CD4-positive, alpha-beta T cell treated with Interleukin-6 for 4 hours (primary cell): Measurements from ENCODE around the gene EBNA1BP2.
"Not testable (repeated sequence)": the region's sequence is repeated elsewhere in the genome, so short reads cannot be mapped to it uniquely, and the experiment has no call there.

Source experiments
- DNase-seq: peaks from one replicate; pipeline ENCODE4 v3.0.0-alpha.2; 2020; ENCODE audit warnings: mixed read lengths

Gene EBNA1BP2

DNA sequence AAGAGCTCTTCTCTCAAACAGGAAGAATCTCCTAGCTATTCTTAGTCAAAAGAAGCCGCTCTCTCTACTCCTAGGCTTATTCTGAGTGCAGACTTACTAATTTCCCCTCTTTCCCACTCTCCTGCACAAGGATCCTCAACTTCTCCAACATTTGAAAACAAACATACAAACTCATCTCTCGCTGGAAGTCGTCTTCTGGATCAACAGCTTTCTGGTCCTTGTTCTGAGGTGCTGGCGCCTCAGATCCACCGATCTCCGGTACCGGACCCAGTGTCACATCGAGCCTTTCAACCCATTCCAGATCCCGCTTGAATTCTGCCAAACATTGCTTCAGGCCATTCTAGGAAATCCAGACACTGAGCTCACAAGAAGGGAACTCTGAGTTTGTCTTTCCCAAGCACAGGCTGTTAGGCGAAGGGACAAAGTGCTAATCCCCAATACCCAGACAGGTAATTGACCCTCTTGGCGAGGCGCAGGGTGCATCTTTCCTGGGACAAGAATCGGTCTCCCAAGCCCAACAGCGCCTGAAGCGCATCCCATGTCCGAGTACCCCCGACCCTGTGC is 696 bp downstream of the EBNA1BP2 start:
- DNase-seq: peak; percentile 4

DNA sequence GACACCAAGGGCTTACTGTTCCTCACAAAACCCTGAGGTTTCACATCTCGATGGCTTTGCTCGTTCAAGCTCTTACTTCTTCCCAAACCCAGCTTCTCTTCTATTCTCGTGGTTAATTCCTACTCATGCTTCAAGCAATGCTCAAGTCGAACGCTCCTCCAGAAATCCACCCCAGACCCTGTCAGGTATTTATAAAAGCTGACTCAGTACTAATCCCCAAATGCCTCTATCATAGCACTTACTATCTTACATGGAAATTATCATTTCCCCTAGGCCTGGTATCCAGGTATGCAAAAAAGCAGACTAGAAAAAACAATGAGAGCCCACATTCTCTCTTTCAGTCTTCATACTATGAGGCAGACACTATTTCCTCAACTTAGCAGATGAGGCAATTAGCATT is 6.3 kb downstream of the EBNA1BP2 start:
- no peak for DNase-seq

DNA sequence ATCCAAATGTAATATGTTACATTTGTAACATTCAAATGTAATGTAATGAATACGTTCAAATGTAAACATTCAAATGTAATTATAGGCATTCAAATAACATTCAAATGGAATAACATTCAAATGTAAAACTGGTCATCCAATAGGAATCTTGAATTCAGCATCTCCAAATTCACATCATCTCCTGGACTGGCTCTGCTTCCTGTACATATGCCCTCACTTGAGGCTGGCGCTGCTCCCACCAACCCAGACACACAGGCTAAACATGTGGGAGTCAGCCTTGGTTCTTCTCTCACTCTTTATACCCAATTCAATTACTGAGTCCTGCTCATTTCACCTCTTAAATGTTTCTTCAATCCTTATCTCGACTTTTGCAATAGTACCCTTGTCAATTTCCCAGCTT is 6.9 kb downstream of the EBNA1BP2 start:
- no peak for DNase-seq

DNA sequence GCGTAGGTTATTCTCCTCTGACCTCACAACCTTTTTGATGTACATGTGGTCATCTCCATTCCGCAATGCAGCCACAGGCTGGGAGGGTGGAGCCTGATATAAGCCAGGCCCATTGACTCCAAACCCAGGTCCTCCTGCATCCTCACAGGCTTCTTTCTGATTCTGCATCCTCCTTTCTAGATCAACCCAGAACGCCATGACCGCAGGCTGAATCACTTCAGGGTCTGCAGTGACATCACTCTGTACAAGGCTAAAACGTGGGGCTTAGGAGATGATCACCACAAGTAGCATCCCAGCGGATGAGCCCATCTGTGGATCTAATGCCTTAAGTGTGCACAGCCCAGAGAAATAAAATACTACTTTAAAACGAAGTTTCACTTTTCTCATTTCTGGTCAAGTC is 16.1 kb downstream of the EBNA1BP2 start:
- no peak for DNase-seq

DNA sequence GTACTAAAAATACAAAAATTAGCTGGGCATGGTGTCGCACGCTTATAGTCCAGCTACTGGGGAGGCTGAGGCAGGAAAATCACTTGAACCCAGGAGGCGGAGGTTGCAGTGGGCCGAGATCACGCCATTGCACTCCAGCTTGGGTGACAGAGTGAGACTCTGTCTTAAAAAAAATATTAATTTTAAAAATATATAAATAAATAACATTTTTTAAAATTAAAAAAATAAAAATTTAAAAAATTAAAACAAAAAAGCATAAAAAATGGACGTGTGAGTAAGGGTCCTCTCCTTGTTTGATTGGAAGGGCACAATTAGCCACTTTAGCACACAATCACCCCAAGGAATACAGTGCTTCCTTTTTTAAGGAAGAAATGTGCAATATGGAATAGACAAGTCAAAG is 18.6 kb downstream of the EBNA1BP2 start:
- no peak for DNase-seq

DNA sequence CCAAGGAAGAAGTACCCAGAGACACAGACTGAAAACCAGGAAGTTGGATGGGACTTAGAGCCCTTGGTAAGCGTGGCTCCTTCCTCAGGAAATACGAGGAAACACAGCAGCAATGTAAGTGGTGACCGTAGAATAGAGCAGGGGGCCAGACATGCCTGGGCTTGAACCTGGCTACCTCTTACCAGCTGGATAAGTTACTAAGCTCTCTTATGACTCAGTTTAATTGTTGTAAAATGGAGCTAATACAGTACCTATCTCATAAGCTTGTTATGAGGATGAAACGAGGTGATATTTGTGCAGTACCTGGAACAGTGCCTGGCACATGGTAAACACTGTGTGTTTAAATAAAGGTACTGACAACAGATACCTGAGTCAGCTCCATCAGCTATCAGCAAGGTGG is 19.2 kb downstream of the EBNA1BP2 start:
- DNase-seq: no peak

DNA sequence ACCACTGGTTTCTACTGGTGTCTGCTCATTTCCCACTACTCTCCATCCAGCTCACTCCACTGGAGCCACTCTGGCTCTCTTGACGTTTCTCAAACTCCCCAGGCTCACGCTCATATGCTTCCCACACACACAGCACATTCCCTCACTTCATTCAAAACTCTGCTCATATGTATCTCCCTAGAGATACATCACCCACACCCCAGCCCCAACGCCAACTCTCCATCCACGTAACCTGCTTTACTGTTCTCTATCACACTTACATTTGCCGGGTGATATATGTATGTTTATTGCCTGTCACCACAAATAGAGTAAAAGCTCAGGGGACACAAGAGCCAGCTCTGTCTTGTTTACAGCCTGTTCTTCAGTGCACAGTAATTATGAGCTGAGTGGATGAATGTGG is 22.2 kb downstream of the EBNA1BP2 start:
- DNase-seq: no peak

DNA sequence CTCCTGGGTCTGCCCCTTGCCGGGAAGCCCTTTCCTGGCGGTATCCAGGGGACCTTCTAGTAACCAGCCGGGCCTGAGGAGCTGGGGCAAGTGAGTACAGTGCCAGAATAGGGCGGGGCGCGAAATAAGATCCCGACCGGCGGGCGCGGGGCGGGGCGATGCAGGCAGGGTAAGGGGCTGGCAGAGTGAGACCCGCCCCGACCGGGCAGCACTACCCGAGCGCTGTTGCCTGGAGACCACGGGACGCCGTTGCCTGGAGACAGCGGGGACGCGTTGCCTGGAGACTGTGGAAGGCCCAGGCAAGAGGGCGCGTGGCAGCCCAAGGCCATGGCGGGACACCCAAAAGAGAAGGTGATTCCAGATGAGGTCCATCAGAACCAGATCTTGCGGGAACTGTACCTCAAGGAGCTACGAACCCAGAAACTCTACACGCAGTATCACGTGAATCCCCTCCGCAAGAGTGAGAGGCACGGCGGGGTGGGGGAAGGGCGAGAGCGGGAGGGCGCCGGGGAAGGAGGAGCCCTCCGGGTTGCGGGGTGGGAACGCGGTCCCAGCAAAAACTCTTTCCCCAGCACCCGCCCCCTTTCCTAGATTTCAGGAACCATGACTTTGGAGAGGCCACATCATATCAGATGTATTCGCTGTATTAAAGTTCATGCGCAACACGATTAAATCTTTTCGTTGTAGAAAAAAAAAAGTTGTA is 24.3 kb downstream of the EBNA1BP2 start:
- DNase-seq: peak; percentile 29

DNA sequence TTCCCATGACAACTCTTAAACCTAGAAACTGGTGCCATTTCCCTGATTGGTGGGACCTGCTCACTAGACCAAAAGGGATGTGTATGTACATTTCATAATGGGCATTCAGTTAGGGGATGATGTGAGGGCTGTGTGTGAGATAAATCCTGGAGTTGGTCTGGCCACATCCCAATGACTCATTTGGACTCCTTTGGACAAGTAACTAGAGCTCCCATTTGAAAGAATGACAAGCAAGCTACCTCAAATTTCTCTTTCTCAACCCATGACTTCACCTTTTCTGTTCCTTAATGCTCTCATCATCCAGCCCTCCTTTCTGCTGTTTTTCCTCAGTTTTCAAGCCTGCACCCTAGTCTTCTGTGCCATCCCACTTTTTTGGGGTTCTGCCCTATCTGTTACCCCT is 27.9 kb downstream of the EBNA1BP2 start:
- no peak for DNase-seq

DNA sequence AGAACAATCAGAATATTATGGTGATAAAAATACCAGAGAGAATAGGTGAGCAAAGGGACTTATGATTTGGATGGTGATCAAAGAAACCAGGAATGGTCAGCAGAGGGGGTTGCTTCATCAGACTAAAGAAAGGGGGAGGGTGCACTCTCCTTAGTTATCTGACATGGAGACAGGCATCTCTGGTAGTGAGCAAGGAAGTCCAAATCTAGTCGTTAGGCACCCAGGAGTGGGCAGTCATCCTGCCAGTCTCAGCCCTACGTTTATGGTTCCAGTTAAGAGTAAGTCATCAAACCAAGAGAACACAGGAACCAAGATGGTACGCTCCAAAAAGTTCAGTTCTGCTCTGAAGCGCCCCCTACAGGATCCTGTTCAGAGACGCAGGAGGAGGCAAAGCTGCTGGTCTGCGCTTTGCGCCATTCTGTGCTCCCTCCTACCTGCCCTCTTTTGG is 28.6 kb downstream of the EBNA1BP2 start:
- DNase-seq: no peak

DNA sequence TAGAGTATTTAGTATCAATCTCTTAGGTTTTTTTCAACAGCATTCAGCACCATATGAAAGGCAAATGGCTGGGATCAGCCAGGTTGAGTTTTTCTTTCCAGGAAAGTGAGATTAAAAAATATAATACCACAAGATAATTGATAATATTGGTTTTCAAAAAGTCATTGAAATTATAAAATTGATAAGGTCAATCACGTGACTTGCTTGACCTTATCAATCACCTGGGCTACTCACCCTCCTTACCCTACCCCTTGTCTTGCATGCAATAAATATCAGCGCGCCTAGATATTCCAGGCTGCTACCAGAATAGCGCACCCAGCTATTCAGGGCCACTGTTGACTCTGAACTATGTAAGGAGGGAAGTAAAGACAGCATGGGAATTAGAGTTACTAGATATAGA is 31.5 kb downstream of the EBNA1BP2 start:
- no peak for DNase-seq

DNA sequence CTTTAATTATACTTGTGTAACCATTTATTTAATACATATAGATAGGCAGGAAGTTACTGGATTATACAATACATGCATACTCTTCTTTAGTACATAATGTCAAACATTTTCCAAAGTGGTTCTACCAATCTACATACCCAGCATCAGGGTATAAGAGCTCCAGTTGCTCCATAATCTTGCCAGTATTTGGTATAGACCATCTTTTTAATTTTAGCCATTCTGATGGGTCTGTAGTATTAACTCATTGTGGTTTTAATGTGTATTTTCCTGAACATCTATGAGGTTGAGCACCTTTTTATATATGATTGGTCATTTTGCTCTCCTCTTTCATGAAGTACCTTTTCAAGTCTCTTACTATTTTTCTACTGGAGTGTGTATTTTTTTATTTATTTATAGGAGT is 32.1 kb downstream of the EBNA1BP2 start:
- DNase-seq: no peak

DNA sequence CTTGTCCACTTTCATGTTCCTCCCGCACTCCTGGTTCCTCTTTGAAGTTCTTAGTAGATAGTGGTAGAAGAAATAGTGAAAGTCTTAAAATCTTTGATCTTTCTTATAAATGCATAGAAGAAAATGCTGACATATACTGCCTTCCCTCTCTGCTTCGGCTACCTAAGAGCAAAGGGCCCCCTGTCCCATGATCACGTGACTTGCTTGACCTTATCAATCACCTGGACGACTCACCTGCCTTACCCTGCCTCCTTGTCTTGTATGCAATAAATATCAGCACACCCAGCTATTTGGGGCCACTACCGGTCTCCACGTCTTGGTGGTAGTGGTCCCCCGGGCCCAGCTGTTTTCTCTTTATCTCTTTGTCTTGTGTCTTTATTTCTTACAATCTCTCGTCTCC is 32.8 kb downstream of the EBNA1BP2 start:
- DNase-seq: not testable (repeated sequence)

DNA sequence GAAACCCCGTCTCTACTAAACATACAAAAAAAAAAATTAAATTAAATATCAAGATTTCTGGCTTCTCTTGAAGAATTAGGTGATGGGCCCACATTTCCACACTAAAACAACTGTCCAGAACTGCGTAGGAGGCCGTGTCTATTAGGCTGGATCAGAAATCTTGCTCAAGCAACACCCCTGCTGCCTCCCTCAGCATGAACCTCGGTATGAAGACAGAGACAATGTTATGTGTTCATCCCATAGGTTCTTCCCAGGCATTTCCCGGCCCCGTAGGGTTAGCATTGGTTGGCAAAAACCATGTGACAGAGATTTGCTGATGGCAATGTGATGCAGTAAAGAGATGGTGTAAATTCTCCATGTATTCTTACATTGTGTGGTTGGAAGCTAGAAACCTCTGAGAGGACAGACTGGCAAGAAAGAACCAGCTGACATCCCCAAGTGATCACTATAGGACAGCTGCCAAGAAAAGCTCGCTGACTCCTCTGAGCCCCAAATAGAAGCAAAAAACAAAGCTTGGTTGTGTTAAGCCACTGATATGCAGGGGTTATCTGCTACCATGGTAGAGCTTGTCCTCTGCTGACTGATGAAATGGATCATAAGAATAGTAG is 34.5 kb downstream of the EBNA1BP2 start:
- no peak for DNase-seq

DNA sequence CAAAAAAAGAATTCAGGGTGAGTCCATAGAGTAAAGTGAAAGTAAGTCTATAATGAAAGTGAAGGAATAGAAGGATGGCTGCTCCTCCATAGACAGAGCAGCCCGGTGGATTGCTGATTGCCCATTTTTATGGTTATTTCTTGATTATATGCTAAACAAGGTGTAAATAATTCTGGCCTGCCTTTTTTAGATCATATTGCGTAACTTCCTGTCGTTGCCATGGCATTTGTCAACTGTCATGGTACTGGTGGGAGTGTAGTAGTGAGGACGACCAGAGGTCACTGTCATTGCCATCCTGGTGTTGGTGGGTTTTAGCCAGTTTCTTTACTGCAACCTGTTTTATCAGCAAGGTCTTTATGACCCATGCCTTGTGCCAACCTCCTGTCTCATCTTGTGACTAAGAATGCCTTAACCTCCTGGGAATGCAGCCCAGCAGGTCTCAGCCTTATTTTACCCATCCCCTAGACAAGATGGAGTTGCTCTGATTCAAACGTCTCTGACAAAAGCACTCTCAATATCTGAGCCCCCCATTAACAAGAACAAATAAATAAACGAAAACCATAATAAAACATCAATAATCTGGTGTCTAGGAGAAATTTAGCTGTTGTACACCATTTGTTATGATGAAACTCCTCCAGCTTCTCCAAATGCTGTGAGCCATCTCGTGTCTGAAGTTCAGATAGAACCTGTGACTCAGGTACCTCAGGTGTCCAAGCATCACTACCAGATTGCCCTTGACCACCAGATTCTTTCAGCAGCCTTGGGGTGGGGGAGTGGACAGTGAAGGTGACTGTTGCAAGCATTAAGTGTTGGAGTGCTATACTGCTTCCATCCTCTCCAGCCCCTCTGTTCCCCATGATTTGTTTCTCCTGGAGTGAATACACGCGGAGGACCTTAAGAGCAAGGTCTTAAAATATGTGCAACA is 36.0 kb downstream of the EBNA1BP2 start:
- DNase-seq: no peak

DNA sequence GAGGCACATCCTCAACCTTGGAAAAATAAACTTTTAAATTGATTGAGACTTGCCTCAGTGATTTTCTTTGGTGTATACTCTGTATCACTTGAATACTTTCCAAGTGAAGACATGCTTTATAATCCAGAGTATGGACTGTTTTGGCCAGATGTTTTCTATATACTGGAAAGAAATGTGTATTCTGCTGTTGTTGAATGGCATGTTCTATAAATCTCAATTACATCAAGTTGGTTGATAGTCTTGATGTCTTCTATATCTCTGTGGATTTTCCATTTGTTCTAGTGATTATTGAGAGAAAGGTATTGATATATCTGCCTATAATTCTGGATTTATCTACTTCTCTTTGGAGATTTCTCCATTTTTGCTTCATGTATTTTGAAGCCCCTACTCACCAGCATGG is 37.5 kb downstream of the EBNA1BP2 start:
- no peak for DNase-seq

DNA sequence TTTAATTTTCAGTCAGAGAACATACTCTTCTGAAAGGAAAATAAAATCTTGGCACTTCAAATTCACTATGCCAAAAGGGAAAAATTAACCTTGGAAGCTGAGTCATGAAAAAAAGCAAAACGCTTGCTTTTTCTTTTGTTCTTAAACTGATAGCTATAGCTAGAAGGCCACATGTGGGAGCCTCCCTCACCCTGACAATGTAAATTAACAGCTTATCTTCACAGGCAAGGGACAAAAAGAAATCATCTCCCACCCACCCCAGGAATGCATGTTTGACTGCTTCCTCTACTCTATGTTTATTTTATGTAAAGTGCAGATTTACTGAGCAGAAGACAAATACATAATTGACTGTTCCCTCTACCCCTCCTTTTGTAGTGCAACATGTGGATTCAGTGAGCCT is 38.0 kb downstream of the EBNA1BP2 start:
- no peak for DNase-seq

DNA sequence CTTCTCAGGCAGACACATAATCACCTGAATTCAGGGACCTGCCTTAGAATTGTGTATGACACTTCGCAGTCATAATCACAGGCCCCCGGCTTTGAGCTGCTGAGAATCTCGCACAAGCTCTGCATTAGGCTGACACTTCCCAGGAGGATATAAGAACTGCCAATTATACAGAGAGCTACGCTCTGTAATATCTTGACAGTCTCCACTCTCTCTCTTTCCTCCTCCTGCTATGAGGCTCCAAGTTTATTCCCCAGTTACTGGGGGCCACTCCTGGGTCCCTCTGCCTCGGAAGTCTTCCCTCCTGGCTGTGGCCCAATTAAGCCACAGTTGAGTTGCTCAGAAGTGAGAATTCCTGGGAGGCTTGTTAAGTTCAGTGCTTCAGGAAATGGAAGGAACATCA is 42.7 kb downstream of the EBNA1BP2 start:
- no peak for DNase-seq

DNA sequence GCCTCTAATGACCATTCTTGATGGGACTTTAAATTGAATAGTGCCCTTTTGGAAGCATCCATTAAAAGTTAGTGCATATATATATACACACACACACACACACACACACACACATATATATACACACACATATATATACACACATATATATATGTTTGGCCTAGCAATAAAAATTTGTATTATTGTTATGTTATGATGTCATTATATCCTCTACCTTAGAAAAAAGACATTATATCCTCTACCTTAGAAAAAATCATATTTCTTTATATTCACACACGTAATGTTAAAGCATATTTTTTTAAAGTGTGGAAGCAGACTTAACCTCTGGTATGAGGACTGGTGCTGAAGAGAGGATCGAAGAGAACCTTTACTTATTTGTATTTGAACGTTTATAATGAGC is 43.3 kb downstream of the EBNA1BP2 start:
- DNase-seq: no peak

DNA sequence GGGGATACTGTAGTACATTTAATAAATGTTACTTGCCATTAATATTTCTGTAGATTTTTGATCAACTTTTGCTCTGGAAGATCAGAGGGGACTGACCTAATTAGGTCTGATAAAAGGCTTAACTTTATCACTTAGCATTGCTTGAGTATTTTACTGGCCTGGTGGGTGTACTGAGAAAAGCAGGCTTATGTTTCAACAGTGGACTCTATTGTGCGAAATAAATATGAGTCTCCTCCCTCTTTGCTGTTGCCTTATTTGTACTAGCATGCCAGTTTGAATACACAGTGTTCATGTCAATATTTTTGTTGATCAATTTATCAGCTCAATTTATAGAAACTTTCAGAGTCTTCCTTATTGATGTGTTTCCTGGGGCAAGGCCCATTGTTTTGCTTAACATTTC is 49.1 kb downstream of the EBNA1BP2 start:
- DNase-seq: no peak

DNA sequence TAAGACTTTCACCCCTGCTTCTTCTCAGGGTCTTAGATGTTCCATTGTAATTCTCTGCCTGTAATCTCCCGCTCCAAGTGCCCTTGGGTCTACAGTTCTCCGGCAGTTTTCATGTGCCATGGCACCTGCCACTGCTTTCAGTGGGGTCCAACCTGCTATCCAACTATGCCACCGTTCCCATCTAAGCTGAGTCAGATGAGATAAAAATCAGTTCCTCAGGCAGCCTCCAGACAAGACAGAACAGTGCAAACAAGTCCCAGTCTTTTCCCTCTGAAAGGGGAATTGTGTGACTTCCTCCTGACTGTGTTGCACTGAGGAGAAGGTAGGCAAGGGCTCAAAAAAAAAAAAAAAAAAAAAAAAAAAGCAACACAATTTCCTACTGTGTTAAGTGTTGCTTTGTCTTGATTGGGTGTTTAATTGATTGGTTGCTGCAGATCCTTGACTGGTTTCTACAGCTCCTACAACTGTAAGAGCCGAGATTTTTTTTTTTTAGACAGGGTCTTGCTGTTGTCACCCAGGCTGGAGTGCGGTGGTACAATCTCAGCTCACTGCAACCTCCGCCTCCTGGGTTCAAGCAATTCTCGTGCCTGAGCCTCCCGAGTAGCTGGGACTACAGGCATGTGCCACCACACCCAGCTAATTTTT is 50.7 kb downstream of the EBNA1BP2 start:
- DNase-seq: no peak

DNA sequence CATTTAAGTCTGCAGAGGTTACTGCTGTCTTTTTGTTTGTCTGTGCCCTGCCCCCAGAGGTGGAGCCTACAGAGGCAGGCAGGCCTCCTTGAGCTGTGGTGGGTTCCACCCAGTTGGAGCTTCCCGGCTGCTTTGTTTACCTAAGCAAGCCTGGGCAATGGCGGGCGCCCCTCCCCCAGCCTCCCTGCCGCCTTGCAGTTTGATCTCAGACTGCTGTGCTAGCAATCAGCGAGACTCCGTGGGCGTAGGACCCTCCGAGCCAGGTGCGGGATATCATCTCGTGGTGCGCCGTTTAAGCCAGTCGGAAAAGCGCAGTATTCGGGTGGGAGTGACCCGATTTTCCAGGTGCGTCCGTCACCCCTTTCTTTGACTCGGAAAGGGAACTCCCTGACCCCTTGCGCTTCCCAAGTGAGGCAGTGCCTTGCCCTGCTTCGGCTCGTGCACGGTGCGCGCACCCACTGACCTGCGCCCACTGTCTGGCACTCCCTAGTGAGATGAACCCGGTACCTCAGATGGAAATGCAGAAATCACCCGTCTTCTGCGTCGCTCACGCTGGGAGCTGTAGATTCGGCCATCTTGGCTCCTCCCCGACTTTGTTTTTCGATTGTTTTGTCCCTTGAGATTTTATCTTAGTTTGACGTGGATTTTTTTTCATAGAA is 52.0 kb downstream of the EBNA1BP2 start:
- DNase-seq: not testable (repeated sequence)
